Caco-2 (cell line): ENCODE data around the gene FAM72C. TPM values are rescaled to one million over a fixed set of nuclear protein-coding genes. Genes with fewer than 3 reads are reported as not detected.
"Not testable (repeated sequence)": the region's sequence is repeated elsewhere in the genome, so short reads cannot be mapped to it uniquely, and the experiment has no call there.

ENCODE experiments used
- Bru-seq: library from RNA; stranded (reverse); fragments of 400-500 nt; gene quantifications from one replicate; lab custom pipeline; 2021; lab: Mats Ljungman, UMichigan
- BruChase-seq, 2 experiments: library from RNA; stranded (reverse); fragments of 400-500 nt; gene quantifications; one replicate each; lab custom pipeline; 2021; lab: Mats Ljungman, UMichigan
- BruUV-seq: library from RNA; stranded (reverse); fragments of 400-500 nt; replicated peaks from 2 replicates; lab custom pipeline; 2021; lab: Mats Ljungman, UMichigan
- CTCF ChIA-PET: fragments of 300-600 bp; sonication (Branson Sonifier 250); formaldehyde crosslinking; loops from one replicate; lab custom pipeline; 2022; ENCODE audit warnings: antibody characterized with exemption; lab: Charles Lee
- POLR2A ChIA-PET: fragments of 300-600 bp; sonication (Branson Sonifier 250); formaldehyde crosslinking; loops from one replicate; lab custom pipeline; 2022; ENCODE audit warnings: antibody characterized with exemption; lab: Charles Lee
- DNase-seq, 2 experiments: peaks; one replicate each; pipeline versions ENCODE4 v3.0.0 to v3.0.0-alpha.2; 2020 to 2022
- H3K27me3 ChIP-seq: replicated peaks from 2 replicates; pipeline ENCODE4 v1.6.0; 2011; ENCODE audit warnings: low read length; ENCODE audit not compliant: control insufficient read depth, insufficient read depth
- H3K36me3 ChIP-seq: 2 replicates; pipeline ENCODE4 v1.5.1; 2011; ENCODE audit warnings: low read length; ENCODE audit not compliant: control insufficient read depth, insufficient read depth
- H3K4me1 ChIP-seq: fragments of 250-450 bp; sonication (Bioruptor Pico); 2 replicates; pipeline ENCODE4 v1.5.1; 2020; ENCODE audit warnings: mild to moderate bottlenecking
- H3K4me3 ChIP-seq: 2 replicates; pipeline ENCODE4 v1.5.1; 2011; ENCODE audit warnings: low read depth, mild to moderate bottlenecking, control low read depth, low read length
- H3K9me3 ChIP-seq: fragments of 250-450 bp; sonication (Bioruptor Pico); 2 replicates; pipeline ENCODE4 v1.5.1; 2020; ENCODE audit warnings: mild to moderate bottlenecking, moderate library complexity
- H3K27ac Mint-ChIP-seq: one replicate; pipeline ENCODE4 v1.8.0; 2022; ENCODE audit warnings: mixed read lengths; ENCODE audit not compliant: unreplicated experiment
- H3K27me3 Mint-ChIP-seq: one replicate; pipeline ENCODE4 v1.8.0; 2022; ENCODE audit warnings: mixed read lengths; ENCODE audit not compliant: insufficient read depth, unreplicated experiment
- H3K36me3 Mint-ChIP-seq: one replicate; pipeline ENCODE4 v1.8.0; 2022; ENCODE audit warnings: mild to moderate bottlenecking, mixed read lengths; ENCODE audit not compliant: insufficient read depth, unreplicated experiment
- H3K4me1 Mint-ChIP-seq: one replicate; pipeline ENCODE4 v1.8.0; 2022; ENCODE audit warnings: low read depth, mixed read lengths; ENCODE audit not compliant: unreplicated experiment
- H3K4me3 Mint-ChIP-seq: one replicate; pipeline ENCODE4 v1.8.0; 2022; ENCODE audit warnings: mild to moderate bottlenecking, moderate library complexity, mixed read lengths; ENCODE audit not compliant: unreplicated experiment
- H3K9me3 Mint-ChIP-seq: one replicate; pipeline ENCODE4 v1.8.0; 2022; ENCODE audit warnings: mixed read lengths; ENCODE audit not compliant: unreplicated experiment
- intact Hi-C: fragments of 100-400 bp; cut with micrococcal nuclease; formaldehyde crosslinking; loops from one replicate; pipeline ENCODE4 v1.10.0; 2022; ENCODE audit not compliant: unreplicated experiment
- long read RNA-seq: library from polyadenylated mRNA; stranded (forward); transcript quantifications from one replicate; pipeline ENCODE4 v2.0.0, GENCODE V29; 2022
- total RNA-seq: library from RNA; stranded (reverse); gene quantifications from 2 replicates; pipeline ENCODE4 v1.2.3, GENCODE V29; 2022

The FAM72C gene
- 0.46 TPM in 1 of 2 replicates, not detected in the other for total RNA-seq
- Bru-seq, nascent RNA, result percentile 16 among the genes with signal in this experiment
- percentile 9 among the genes with signal in this experiment for BruChase-seq, experiment 1, labeled RNA remaining after a 2-hour chase
- percentile 5 among the genes with signal in this experiment for BruChase-seq, experiment 2, labeled RNA remaining after a 6-hour chase
- long read RNA-seq, result 0 reads

DNA sequence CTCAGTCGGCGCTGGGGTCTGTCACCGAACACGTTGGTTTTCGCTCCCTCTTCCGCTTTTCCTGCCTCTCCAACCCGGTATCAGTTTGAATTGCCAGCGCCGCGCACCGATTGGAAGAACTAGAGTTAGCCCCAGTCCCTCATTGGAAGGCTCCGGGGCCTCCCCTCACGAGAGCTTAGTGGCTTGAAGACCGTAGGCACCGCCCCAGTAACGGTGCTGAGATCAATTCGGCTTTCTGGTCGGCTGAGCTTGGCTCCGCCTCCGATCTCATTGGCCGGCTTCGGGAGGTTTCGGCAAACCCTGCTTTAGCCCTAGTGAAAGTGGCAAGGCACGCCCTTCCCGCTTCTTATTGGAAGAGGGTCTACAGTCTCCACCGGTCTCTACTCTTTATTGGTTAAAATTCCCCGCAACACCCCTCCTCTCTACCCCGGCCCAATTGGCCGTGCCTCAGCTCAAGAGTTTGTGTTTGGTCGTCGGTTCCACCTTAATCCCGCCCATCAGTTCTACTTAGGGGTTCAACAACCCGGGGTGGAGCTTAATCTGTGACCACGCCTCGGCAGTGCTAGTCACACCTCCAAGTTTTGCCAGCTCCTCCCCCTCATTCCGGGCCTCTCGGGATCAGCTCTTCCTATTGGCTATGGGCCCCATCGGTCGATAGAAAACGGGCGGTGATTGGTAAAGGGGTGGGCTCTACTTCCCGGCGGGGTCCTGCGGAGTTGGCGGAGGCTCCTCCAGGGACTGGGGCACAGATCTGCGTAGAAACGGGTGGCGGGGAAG is at the start of gene FAM72C:
TSS of gene FAM72C (minus strand) at position 63 of the 777 bp plus-strand sequence. CDS start 845 bp downstream, outside the sequence.
- H3K4me1 ChIP-seq, POLR2A ChIA-PET, BruUV-seq, H3K4me1 Mint-ChIP-seq, CTCF ChIA-PET, H3K36me3 ChIP-seq, H3K4me3 ChIP-seq, H3K27me3 ChIP-seq, H3K27ac Mint-ChIP-seq, DNase-seq, H3K27me3 Mint-ChIP-seq, H3K4me3 Mint-ChIP-seq, H3K9me3 Mint-ChIP-seq, H3K36me3 Mint-ChIP-seq, H3K9me3 ChIP-seq, intact Hi-C loops: not testable (repeated sequence)

DNA sequence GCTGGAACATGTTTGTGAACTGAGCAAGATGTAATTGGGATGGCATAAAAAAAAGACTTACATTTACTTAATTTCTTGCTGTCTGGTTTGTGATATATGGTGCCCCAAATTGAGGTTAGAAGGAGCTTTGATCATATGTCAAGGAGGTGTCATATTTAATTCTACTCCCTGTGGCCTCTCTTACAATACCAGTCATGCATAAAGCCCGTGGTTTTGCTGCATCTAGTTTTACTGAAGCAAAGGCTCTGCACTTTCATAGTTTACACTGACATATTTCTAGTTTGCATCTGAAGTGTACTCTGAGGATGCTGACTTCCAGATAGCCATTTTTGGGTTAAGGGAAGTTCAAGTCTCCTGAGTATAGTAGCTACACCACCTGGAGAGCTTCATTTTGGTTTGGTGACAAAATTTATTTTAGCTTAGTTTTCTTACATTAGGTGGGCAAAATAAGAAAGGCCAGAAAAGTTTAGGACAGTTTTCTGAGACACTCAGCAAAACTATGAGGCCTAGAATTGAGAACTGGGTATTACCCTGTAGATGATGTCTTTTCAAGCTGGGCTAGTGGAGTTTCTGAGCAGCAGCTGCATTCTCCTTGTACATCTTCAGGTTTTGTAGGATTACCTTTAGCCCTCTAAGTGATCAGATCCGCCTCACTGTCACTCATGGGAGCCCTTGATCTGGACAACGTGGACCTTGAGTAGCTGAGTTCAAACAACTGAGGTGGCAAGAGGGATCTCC is 48.4 kb upstream of the FAM72C start:
- intact Hi-C loops, POLR2A ChIA-PET, H3K4me3 ChIP-seq, H3K4me3 Mint-ChIP-seq, H3K36me3 Mint-ChIP-seq, H3K9me3 ChIP-seq, H3K9me3 Mint-ChIP-seq, H3K4me1 ChIP-seq, H3K27me3 Mint-ChIP-seq, CTCF ChIA-PET, BruUV-seq, H3K27ac Mint-ChIP-seq, DNase-seq, H3K36me3 ChIP-seq, H3K27me3 ChIP-seq, H3K4me1 Mint-ChIP-seq: not testable (repeated sequence)

DNA sequence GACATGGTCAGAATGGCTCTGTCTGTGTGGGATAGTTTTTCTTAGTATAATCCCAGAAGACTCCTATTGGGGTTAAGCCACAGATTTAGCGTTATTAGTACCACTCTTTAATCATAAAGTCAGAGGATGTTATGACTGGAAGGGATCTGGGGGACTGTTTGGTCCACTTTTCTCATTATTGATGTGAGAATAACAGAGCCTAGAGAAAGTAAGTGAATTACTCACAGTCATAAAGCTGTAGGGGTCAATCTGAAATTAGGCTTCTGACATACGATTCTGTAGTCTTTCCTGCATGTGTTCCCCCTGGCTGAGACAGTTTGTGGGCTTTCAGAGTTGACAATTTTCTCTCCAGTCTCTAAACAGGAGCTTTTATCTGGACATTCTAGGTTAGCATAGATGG is 47.3 kb upstream of the FAM72C start:
- BruUV-seq, POLR2A ChIA-PET, H3K27ac Mint-ChIP-seq, H3K27me3 ChIP-seq, H3K4me3 ChIP-seq, H3K36me3 ChIP-seq, H3K4me1 ChIP-seq, H3K4me1 Mint-ChIP-seq, H3K4me3 Mint-ChIP-seq, H3K9me3 ChIP-seq, H3K9me3 Mint-ChIP-seq, H3K27me3 Mint-ChIP-seq, H3K36me3 Mint-ChIP-seq, CTCF ChIA-PET, intact Hi-C loops, DNase-seq: not testable (repeated sequence)

DNA sequence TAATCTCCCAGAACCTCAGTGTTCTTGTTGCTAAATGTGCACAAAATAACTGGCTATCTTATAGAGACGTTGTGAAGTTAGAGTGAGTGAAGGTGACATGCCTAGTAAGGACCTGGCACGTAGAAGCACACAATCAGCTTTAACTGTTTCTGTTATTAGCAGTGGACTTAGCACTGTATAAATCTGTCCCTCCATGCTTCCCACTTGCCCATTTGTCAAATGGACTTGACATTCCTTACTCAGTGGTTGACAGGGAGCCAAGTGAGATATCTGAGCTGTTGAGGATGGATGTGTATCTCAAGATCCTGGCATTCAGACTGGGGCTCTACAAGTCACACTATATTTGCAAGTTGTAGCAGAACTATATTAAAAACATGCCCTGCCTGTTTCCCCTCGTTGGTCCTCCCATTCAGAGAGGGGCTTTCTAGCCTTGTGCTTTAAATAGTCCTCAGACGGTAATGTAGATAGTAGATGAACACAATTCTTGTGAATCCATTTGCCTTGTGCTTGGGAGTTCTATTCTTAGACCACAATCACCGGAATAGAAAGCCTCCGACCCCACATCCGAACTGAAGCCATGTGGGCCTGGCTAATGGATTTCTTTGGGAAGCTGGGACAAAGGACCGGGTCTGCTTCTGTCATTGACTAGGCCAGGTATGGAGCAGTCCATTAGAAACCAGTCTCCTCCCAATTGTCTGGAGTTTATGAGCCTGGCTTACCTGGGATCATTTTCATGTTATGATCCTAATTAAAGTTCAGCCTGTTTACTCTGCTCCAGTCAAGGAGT is 43.6 kb upstream of the FAM72C start:
- H3K27me3 Mint-ChIP-seq, H3K27me3 ChIP-seq, H3K4me1 ChIP-seq, H3K36me3 ChIP-seq, intact Hi-C loops, H3K4me3 Mint-ChIP-seq, BruUV-seq, H3K4me3 ChIP-seq, H3K9me3 ChIP-seq, H3K9me3 Mint-ChIP-seq, H3K27ac Mint-ChIP-seq, H3K36me3 Mint-ChIP-seq, H3K4me1 Mint-ChIP-seq, DNase-seq, CTCF ChIA-PET, POLR2A ChIA-PET: not testable (repeated sequence)

DNA sequence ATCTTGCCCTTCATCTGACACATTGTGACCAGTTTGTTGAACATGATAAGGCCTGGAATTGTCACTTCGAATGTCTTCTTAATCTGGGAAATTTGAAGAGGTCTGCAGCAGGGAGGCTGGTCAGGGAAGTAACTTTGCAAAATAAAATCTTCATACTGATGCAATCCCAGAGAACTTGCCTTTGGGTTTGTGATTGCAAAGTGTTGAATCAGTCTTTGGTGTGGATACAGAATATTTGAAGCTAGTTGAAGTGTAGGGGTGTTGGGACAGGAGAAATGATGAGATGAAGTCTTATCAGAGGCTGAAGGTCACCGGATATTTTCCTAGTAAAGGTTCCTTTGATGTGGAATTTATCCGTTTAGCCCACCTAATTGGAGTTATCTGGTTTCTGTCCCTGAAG is 42.7 kb upstream of the FAM72C start:
- H3K36me3 Mint-ChIP-seq, intact Hi-C loops, H3K27me3 ChIP-seq, H3K4me1 Mint-ChIP-seq, H3K27me3 Mint-ChIP-seq, BruUV-seq, H3K4me3 Mint-ChIP-seq, H3K36me3 ChIP-seq, H3K27ac Mint-ChIP-seq, DNase-seq, POLR2A ChIA-PET, H3K4me3 ChIP-seq, H3K4me1 ChIP-seq, H3K9me3 ChIP-seq, H3K9me3 Mint-ChIP-seq, CTCF ChIA-PET: not testable (repeated sequence)

DNA sequence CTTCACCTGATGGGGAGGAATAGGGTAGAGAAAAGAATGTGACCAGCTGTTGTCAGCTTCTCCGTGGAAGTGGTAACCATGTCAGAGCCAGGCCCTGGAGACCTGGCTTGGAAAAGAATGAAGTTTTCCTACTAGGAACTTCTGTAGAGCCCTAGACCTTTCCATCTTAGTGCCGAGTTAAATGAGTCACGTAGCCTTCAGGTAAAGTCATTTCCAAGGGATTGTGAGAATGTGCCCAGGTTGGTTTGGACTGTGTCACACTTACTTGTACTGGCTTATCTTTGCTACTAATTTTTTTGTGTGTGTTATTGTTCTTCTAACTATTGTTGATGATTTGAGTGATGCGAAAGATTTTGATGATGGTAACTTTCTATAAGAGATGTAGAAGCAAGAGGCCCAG is 42.3 kb upstream of the FAM72C start:
- H3K4me1 ChIP-seq, H3K27me3 ChIP-seq, H3K4me1 Mint-ChIP-seq, H3K36me3 Mint-ChIP-seq, H3K4me3 Mint-ChIP-seq, CTCF ChIA-PET, BruUV-seq, H3K36me3 ChIP-seq, H3K4me3 ChIP-seq, H3K9me3 Mint-ChIP-seq, intact Hi-C loops, H3K9me3 ChIP-seq, H3K27ac Mint-ChIP-seq, DNase-seq, POLR2A ChIA-PET, H3K27me3 Mint-ChIP-seq: not testable (repeated sequence)
